HepG2 (cell line): ENCODE results near the gene HLA-DPA1. TPM values are rescaled to one million over a fixed set of nuclear protein-coding genes. Genes with fewer than 3 reads are reported as not detected.

ENCODE experiments used
- ATAC-seq: fragments of 200-7000 bp; cut with Tn5 transposase; 3 replicates; pipeline ENCODE4 v1.9.1; 2020; ENCODE audit warnings: mild to moderate bottlenecking, moderate library complexity
- BruUV-seq: library from RNA; stranded (reverse); fragments of 400-500 nt; replicated peaks from 2 replicates; lab custom pipeline; 2021; lab: Mats Ljungman, UMichigan
- CTCF ChIA-PET: fragments of 300-600 bp; formaldehyde crosslinking; extraction: SDS; loops from one replicate; lab custom pipeline; 2021; ENCODE audit warnings: low total read pairs, inconsistent platforms, low intra/inter-chr PET ratio; lab: Yijun Ruan, JAX
- POLR2A ChIA-PET: fragments of 350-600 bp; sonication (Branson Sonifier 250); formaldehyde crosslinking; loops from one replicate; lab custom pipeline; 2020; ENCODE audit warnings: antibody characterized with exemption, inconsistent platforms; lab: Yijun Ruan, JAX
- DNase-seq: peaks from one replicate; pipeline ENCODE4 v3.0.0-alpha.2; 2015; ENCODE audit warnings: low spot score
- FAIRE-seq: peaks from 3 replicates; lab custom pipeline; 2011; peaks lifted over from hg19 to GRCh38; lab: Jason Lieb, UNC
- H2AFZ ChIP-seq: one replicate; pipeline ENCODE4 v1.6.1; 2011; ENCODE audit warnings: low read length, inconsistent platforms
- H3K27ac ChIP-seq: fragments of 300-600 bp; 3 replicates; pipeline ENCODE4 v1.8.0; 2011; ENCODE audit warnings: mixed run types, mild to moderate bottlenecking, mixed read lengths, low read length, inconsistent platforms; ENCODE audit not compliant: insufficient read depth; ENCODE audit errors: extremely low read length
- H3K27me3 ChIP-seq, 2 experiments: fragments of 200-600 bp in 1 of 2; 2 replicates in 1 of 2; 3 replicates in 1 of 2; pipeline versions ENCODE4 v1.6.0 to v1.8.0; 2011; ENCODE audit warnings: low read length in 2 of 2, mild to moderate bottlenecking in 2 of 2, moderate library complexity in 2 of 2, inconsistent platforms in 1 of 2; ENCODE audit not compliant: insufficient read depth in 2 of 2, control insufficient read depth in 1 of 2
- H3K36me3 ChIP-seq, 2 experiments: fragments of 200-600 bp in 1 of 2; replicated peaks in 1 of 2; 2 replicates in 1 of 2; 3 replicates in 1 of 2; pipeline versions ENCODE4 v1.5.1 to v1.8.0; 2011; ENCODE audit warnings: low read length in 2 of 2, inconsistent platforms in 1 of 2; ENCODE audit not compliant: insufficient read depth in 2 of 2, control insufficient read depth in 1 of 2
- H3K4me1 ChIP-seq: 2 replicates; pipeline ENCODE4 v1.5.1; 2012; ENCODE audit warnings: low read length, inconsistent platforms; ENCODE audit not compliant: insufficient read depth
- H3K4me2 ChIP-seq: 2 replicates; pipeline ENCODE4 v1.6.0; 2011; ENCODE audit warnings: low read depth, low read length, inconsistent platforms
- H3K4me3 ChIP-seq, 3 experiments: fragments of 200-600 bp in 1 of 3; sonication (generic), shearing (Covaris generic) in 1 of 3; replicated peaks in 1 of 3; 2 replicates each; pipeline ENCODE4 v1.5.1; 2011 to 2016; ENCODE audit warnings: low read length in 3 of 3, inconsistent platforms in 2 of 3, low read depth in 2 of 3, mild to moderate bottlenecking in 2 of 3, control low read depth in 1 of 3, mixed read lengths in 1 of 3; ENCODE audit not compliant: insufficient read depth in 1 of 3
- H3K79me2 ChIP-seq: one replicate; pipeline ENCODE4 v1.6.1; 2011; ENCODE audit warnings: low read length, inconsistent platforms; ENCODE audit not compliant: insufficient read depth
- H3K9ac ChIP-seq: 2 replicates; pipeline ENCODE4 v1.6.0; 2011; ENCODE audit warnings: mild to moderate bottlenecking, low read depth, low read length, inconsistent platforms; ENCODE audit not compliant: insufficient read depth
- H3K9me3 ChIP-seq: 2 replicates; pipeline ENCODE4 v1.5.1; 2012; ENCODE audit warnings: mild to moderate bottlenecking, low read length
- H4K20me1 ChIP-seq: 2 replicates; pipeline ENCODE4 v1.6.0; 2011; ENCODE audit warnings: inconsistent platforms, mild to moderate bottlenecking, low read length, moderate library complexity; ENCODE audit not compliant: insufficient read depth
- BORCS8-MEF2B ChIP-seq: sonication (generic); formaldehyde crosslinking; IDR thresholded peaks from 2 replicates; pipeline ENCODE4 v1.8.0; 2022; ENCODE audit warnings: mild to moderate bottlenecking, missing genetic modification reagents
- HCFC1 ChIP-seq: fragments of 150-350 bp; IDR thresholded peaks from 2 replicates; pipeline ENCODE4 v1.6.1; 2014; ENCODE audit warnings: low read depth, low read length
- HDAC6 ChIP-seq: fragments of 200-600 bp; sonication (generic); IDR thresholded peaks from 2 replicates; pipeline ENCODE4 v1.7.0; 2017; ENCODE audit warnings: mild to moderate bottlenecking, antibody characterized with exemption, low read length, low read depth
- KAT8 ChIP-seq: IDR thresholded peaks from 2 replicates; pipeline ENCODE4 v1.6.1; 2016; ENCODE audit warnings: missing genetic modification reagents, missing compliant biosample characterization
- NR2F2 ChIP-seq: IDR thresholded peaks from 2 replicates; pipeline ENCODE4 v1.6.1; 2012; ENCODE audit warnings: low read depth, inconsistent platforms, borderline replicate concordance
- PAX8 ChIP-seq: sonication (generic); formaldehyde crosslinking; IDR thresholded peaks from 2 replicates; pipeline ENCODE4 v1.8.0; 2022; ENCODE audit warnings: mild to moderate bottlenecking, missing genetic modification reagents, borderline replicate concordance
- RFX3 ChIP-seq: IDR thresholded peaks from 2 replicates; pipeline ENCODE4 v1.6.1; 2016; ENCODE audit warnings: missing biosample characterization, missing genetic modification reagents
- TCF12 ChIP-seq, 2 experiments: fragments of 450-650 bp in 1 of 2; sonication (generic) in 1 of 2; formaldehyde crosslinking in 1 of 2; IDR thresholded peaks; 2 replicates each; pipeline versions ENCODE4 v1.6.1 to v1.8.0; 2017 to 2022; ENCODE audit warnings: antibody characterized with exemption in 1 of 2, mild to moderate bottlenecking in 1 of 2, missing genetic modification reagents in 1 of 2, moderate library complexity in 1 of 2
- ZNF20 ChIP-seq: sonication (generic); formaldehyde crosslinking; IDR thresholded peaks from 2 replicates; pipeline ENCODE4 v1.4.0; 2020; ENCODE audit warnings: mild to moderate bottlenecking, moderate library complexity, missing genetic modification reagents
- in situ Hi-C: cut with HindIII; loops from 2 replicates; pipeline ENCODE4 v1.10.0; 2017; ENCODE audit warnings: low pct_unique_long_range_greater_than_20kb; ENCODE audit not compliant: extremely low pct_ligation_motif_present
- intact Hi-C: fragments of 100-400 bp; cut with micrococcal nuclease; formaldehyde crosslinking; loops from one replicate; pipeline ENCODE4 v1.10.0; 2022; ENCODE audit not compliant: unreplicated experiment
- polyA plus RNA-seq, 8 experiments: library from polyadenylated mRNA; depleted of rRNA in 3 of 8; stranded (reverse) in 7 of 8; unstranded in 1 of 8; fragments of >200 nt; fragmentation: Illumina TruSeq in 4 of 8; extraction: Trizol in 4 of 8; gene quantifications; 2 replicates each; pipeline versions ENCODE4 v1.2.1 to v1.2.3, GENCODE V29; 2011 to 2016; ENCODE audit warnings: low read depth in 4 of 8, missing spikeins in 1 of 8, mixed read lengths in 1 of 8; ENCODE audit not compliant: insufficient read depth in 1 of 8
- total RNA-seq, 5 experiments: library from RNA; depleted of rRNA; stranded (reverse); fragments of >200 nt; fragmentation: Illumina TruSeq; extraction: Trizol; gene quantifications; 2 replicates each; pipeline ENCODE4 v1.2.3, GENCODE V29; 2016; ENCODE audit warnings: low read depth in 1 of 5

Gene HLA-DPA1
- total and polyA plus RNA-seq, 2 of the 13 experiments (the other 11 are each of a cell fraction or from before 2014, with no cell fraction given): not detected

- Histone ChIP-seq H3K4me2 (no peak overlapping the region), H3K9me3 (no peaks in the 10 kb centered on the region)
- ATAC-seq: no peak
- no peak for FAIRE-seq
- TF ChIP-seq HCFC1: no peak
- TF ChIP-seq TCF12 (IDR thresholded peaks at IDR 0.05): no peak
- no peak for TF ChIP-seq TCF12 (CRISPR knock-in tag; IDR thresholded peaks at IDR 0.05)
- no peak for TF ChIP-seq ZNF20 (CRISPR knock-in tag)
- no peak for TF ChIP-seq HDAC6
- TF ChIP-seq BORCS8-MEF2B (CRISPR knock-in tag): no peak
- no peak for TF ChIP-seq PAX8 (CRISPR knock-in tag)
- no peak for TF ChIP-seq RFX3
- no peak for TF ChIP-seq KAT8 (CRISPR knock-in tag)
- no peak for TF ChIP-seq NR2F2
- TF ChIP-seq, all 625 proteins: peak for 0
- no peaks in the 10 kb centered on the region for H3K79me2 ChIP-seq
- peaks cover 11% of the 10 kb centered on the region; the same call in 1 of the 2 replicates for H3K4me1 ChIP-seq
- DNase-seq: no peak
- intact Hi-C loops: no loop called here
- no TSS peak for BruUV-seq
- in situ Hi-C loops: no loop called here
- H3K4me3 ChIP-seq: no peak overlapping the region
- CTCF ChIA-PET: no interaction called here
- H4K20me1 ChIP-seq: no peaks in the 10 kb centered on the region
- peaks cover 0 to 20% of the 10 kb centered on the region in 2 experiments; a peak in 2 of 5 replicates for H3K27me3 ChIP-seq
- H3K27ac ChIP-seq: no peak overlapping the region
- POLR2A ChIA-PET: no interaction called here
- no peak overlapping the region for H2AFZ ChIP-seq
- no peaks in the 10 kb centered on the region for H3K36me3 ChIP-seq
- H3K9ac ChIP-seq: no peak overlapping the region
These were observed 20.8 kb downstream of the HLA-DPA1 start for GRCh38 chr6:33052627-33053026.
